OCI-LY3 (cell line): Measurements from ENCODE around the gene STX16.

Experiments used
- H2AFZ ChIP-seq: fragments of 200-600, 300-600 bp; shearing (Covaris generic); 2 replicates; pipeline ENCODE4 v1.6.0; 2014; ENCODE audit warnings: antibody characterized with exemption, low read depth, low read length
- H3K27ac ChIP-seq: fragments of 200-600, 300-600 bp; sonication (generic); 2 replicates; pipeline ENCODE4 v1.5.1; 2014; ENCODE audit warnings: mild to moderate bottlenecking, low read length, moderate library complexity, mixed read lengths
- H3K27me3 ChIP-seq: fragments of 200-600, 300-600 bp; sonication (generic); 2 replicates; pipeline ENCODE4 v1.6.1; 2014; ENCODE audit warnings: low read depth, low read length, mixed read lengths
- H3K36me3 ChIP-seq: fragments of 200-600, 300-600 bp; sonication (generic); replicated peaks from 2 replicates; pipeline ENCODE3; 2014; ENCODE audit warnings: low read depth, low read length, mixed read lengths
- H3K4me1 ChIP-seq: fragments of 300-600, 200-600 bp; sonication (generic); 2 replicates; pipeline ENCODE4 v1.6.1; 2014; ENCODE audit warnings: low read length, mixed read lengths
- H3K4me2 ChIP-seq: fragments of 200-600, 300-600 bp; sonication (generic); 2 replicates; pipeline ENCODE4 v1.6.1; 2014; ENCODE audit warnings: low read length, mixed read lengths
- H3K4me3 ChIP-seq: fragments of 300-600, 200-600 bp; sonication (generic); 2 replicates; pipeline ENCODE4 v1.5.1; 2014; ENCODE audit warnings: antibody characterized with exemption, mild to moderate bottlenecking, low read length, moderate library complexity
- H3K79me2 ChIP-seq: fragments of 300-600, 200-600 bp; shearing (Covaris generic); 2 replicates; pipeline ENCODE4 v1.6.1; 2014; ENCODE audit warnings: mild to moderate bottlenecking, low read length, mixed read lengths
- H3K9ac ChIP-seq: fragments of 300-600, 200-600 bp; shearing (Covaris generic); 2 replicates; pipeline ENCODE4 v1.6.0; 2014; ENCODE audit warnings: mild to moderate bottlenecking, low read length, moderate library complexity
- H3K9me3 ChIP-seq: fragments of 200-600, 300-600 bp; shearing (Covaris generic); 2 replicates; pipeline ENCODE4 v1.6.1; 2014; ENCODE audit warnings: low read length, mixed read lengths; ENCODE audit not compliant: insufficient read depth
- H4K20me1 ChIP-seq: fragments of 200-600, 300-600 bp; sonication (generic); 2 replicates; pipeline ENCODE4 v1.6.1; 2016; ENCODE audit warnings: low read length, mixed read lengths; ENCODE audit not compliant: insufficient read depth
- CTCF ChIP-seq: fragments of 200-600, 300-600 bp; sonication (generic); IDR thresholded peaks from 2 replicates; pipeline ENCODE4 v1.5.1; 2014; ENCODE audit warnings: antibody characterized with exemption, low read length, low read depth
- EZH2phosphoT487 ChIP-seq: fragments of 200-600 bp; shearing (Covaris generic); IDR thresholded peaks from 2 replicates; pipeline ENCODE4 v1.6.1; 2018; ENCODE audit warnings: antibody characterized with exemption, mixed run types, low read depth

STX16 gene

DNA sequence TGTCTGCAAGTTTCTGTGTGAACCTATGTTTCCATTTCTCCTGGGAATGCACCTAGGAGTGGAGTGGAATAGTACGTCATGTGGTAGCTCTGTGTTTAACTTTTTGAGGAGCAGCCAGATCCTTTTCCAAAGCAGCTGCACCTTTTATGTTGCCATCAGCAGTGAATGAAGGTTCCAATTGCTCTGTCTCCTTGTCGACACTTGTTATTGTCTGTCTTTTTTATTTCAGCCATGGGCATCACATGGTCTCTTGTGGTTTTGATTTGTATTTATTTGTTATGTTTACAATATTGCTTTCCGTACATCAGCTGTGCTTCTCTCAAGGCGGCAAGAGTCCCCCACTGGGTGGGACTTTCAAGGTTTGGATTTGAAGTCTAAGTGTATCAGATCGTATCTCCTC, 33.9 kb upstream of the STX16 start:
- Histone ChIP-seq H3K27ac (no peak overlapping the region), H2AFZ (no peak overlapping the region), H3K4me3 (no peak overlapping the region), H3K9me3 (no peaks in the 10 kb centered on the region), H3K9ac (no peak overlapping the region), H3K36me3 (no peaks in the 10 kb centered on the region), H3K27me3 (peaks cover 43% of the 10 kb centered on the region), H3K4me1 (peaks cover 11% of the 10 kb centered on the region), H3K4me2 (no peak overlapping the region), H4K20me1 (no peaks in the 10 kb centered on the region), H3K79me2 (no peaks in the 10 kb centered on the region)
- TF ChIP-seq CTCF (no peak), EZH2phosphoT487 (no peak)

GRCh38 chr20:58618351-58619076, 32.6 kb upstream of the STX16 start:
- Histone ChIP-seq H2AFZ (no peak overlapping the region), H3K9me3 (no peaks in the 10 kb centered on the region), H3K4me3 (no peak overlapping the region), H3K4me1 (peaks cover 11% of the 10 kb centered on the region), H3K36me3 (no peaks in the 10 kb centered on the region), H3K27ac (no peak overlapping the region), H3K79me2 (no peaks in the 10 kb centered on the region), H3K4me2 (no peak overlapping the region), H3K27me3 (peaks cover 53% of the 10 kb centered on the region), H3K9ac (no peak overlapping the region), H4K20me1 (no peaks in the 10 kb centered on the region)
- no peak for TF ChIP-seq CTCF
- no peak for TF ChIP-seq EZH2phosphoT487

DNA sequence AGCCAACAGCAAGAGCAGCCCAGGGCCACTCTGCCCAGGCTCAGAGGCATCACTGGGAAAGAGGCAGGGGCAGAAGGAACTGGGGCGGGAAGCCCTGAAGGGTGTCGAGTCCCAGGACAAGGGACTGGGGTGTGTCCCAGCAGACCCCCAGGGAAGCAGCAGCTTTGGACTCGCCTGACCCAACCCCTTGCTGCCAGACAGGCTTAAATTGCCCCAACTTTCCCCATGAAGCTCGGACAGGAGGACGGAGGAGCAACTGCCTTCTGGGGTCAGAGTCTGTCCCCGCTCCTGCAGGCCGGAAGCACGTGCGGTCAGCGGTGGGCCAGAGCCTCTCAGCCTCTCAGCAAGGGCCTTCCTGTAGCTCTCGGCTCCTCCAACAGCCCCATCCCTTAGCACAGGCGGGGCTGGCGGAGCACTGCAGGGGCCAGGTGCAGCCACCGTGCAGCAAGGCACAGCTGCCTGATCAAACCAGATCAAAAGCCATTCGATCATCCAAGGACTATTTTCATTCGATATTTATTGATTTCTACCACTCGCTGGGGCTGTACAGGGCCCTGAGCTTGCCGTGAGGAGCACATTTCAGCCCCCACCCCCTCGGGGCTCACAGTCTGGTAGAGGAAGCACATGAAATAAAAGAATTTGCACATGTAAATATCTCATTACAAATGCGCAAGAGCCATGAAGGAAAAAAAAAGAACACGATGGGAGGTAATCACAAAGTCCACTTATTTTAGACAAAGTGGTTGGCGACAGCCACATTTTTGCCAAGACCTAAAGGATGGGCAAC, 31.8 kb upstream of the STX16 start:
- Histone ChIP-seq H3K27me3 (peaks cover 53% of the 10 kb centered on the region), H3K9me3 (no peaks in the 10 kb centered on the region), H3K9ac (no peak overlapping the region), H3K27ac (no peak overlapping the region), H3K79me2 (no peaks in the 10 kb centered on the region), H4K20me1 (no peaks in the 10 kb centered on the region), H3K4me3 (no peak overlapping the region), H3K4me1 (peaks cover 11% of the 10 kb centered on the region), H3K36me3 (no peaks in the 10 kb centered on the region), H3K4me2 (no peak overlapping the region), H2AFZ (no peak overlapping the region)
- no peak for TF ChIP-seq CTCF

DNA sequence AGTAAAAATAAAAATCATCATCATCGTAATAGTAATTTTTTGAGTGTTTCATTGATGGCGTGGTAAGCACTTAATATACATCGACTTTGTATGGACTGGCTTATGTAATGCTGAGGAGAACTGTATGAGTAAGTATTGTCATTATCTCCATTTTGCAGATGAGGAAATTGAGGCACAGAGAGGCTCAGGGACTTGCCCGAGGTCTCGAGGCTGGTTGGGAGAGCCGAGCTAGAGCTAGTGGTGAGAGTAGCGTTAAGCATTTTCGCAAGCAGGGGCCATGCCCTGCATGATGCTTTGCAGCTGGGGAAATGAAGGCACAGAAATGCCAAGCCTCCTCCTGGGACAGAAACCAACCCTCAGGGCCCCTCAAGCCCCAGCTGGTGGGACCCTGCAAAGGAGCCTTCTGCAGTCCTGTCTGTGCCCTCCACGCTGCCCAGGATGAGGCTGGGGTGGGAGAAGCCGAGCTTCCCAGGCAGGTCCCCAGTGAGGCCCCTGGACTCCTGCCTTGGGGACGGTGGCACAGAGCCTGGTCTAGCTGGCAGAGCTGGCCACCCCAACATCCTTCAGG, 31.1 kb upstream of the STX16 start:
- Histone ChIP-seq H3K4me3 (no peak overlapping the region), H3K79me2 (no peaks in the 10 kb centered on the region), H3K27ac (no peak overlapping the region), H3K9ac (no peak overlapping the region), H3K9me3 (no peaks in the 10 kb centered on the region), H3K4me2 (no peak overlapping the region), H3K4me1 (peaks cover 11% of the 10 kb centered on the region), H2AFZ (no peak overlapping the region), H3K27me3 (peaks cover 53% of the 10 kb centered on the region), H3K36me3 (no peaks in the 10 kb centered on the region), H4K20me1 (no peaks in the 10 kb centered on the region)
- no peak for TF ChIP-seq EZH2phosphoT487
- TF ChIP-seq CTCF: no peak
